Mucosa of descending colon (tissue), 3 donors: ENCODE results near the gene STK32A. TPM values are rescaled to one million over a fixed set of nuclear protein-coding genes. Genes with fewer than 3 reads are reported as not detected.

Experiments
- ATAC-seq: fragments of 200-7000 bp; cut with Tn5 transposase; one replicate; pipeline ENCODE4 v1.9.1; 2020; ENCODE audit warnings: mild to moderate bottlenecking, moderate library complexity
- DNase-seq, 3 donors: peaks; one replicate each; pipeline ENCODE4 v3.0.0-alpha.2; 2020
- H3K36me3 ChIP-seq: fragments of 200-600 bp; one replicate; pipeline ENCODE4 v1.8.0; 2021; ENCODE audit warnings: low read depth, mild to moderate bottlenecking
- H3K4me1 ChIP-seq: fragments of 200-600 bp; one replicate; pipeline ENCODE4 v1.8.0; 2021; ENCODE audit warnings: low read depth, mild to moderate bottlenecking
- H3K4me3 ChIP-seq: fragments of 200-600 bp; one replicate; pipeline ENCODE4 v1.8.0; 2021; ENCODE audit warnings: mild to moderate bottlenecking
- H3K9me3 ChIP-seq: fragments of 200-600 bp; one replicate; pipeline ENCODE4 v1.8.0; 2021; ENCODE audit warnings: mild to moderate bottlenecking
- CTCF ChIP-seq: fragments of 200-600 bp; IDR thresholded peaks from one replicate; pipeline ENCODE4 v1.8.0; 2022; ENCODE audit warnings: antibody characterized with exemption, mild to moderate bottlenecking
- intact Hi-C, 2 donors: fragments of 100-400 bp; cut with DNase I in 1 of 2; cut with micrococcal nuclease in 1 of 2; formaldehyde crosslinking; loops; one replicate each; pipeline versions ENCODE4 v1.11.0 to v1.11.1; 2022; cut with DNase I, micrococcal nuclease
- total RNA-seq, 3 donors: library from RNA; stranded (reverse); fragmentation: NEBNext Ultra II Directional in 2 of 3; extraction: Animal tissue kit (Norgen Biotek cat#: 25700) in 2 of 3; gene quantifications; one replicate each; pipeline versions ENCODE4 v1.2.1 to v1.2.4, GENCODE V29; 2021 to 2023
- donor health status: DM: no; HTN: no; CAD: no; lungs with moderate emphysema.
- donor health status: DM: no; HTN: no; CAD: no.
- donor health status: DM: no; HTN: yes; CAD: no.

The STK32A gene
- total RNA-seq, 3 donors from 2014 or later: 0.43 to 4.0 (median 0.65) TPM

GRCh38 chr5:147317978-147318684, 83.3 kb downstream of the STK32A start:
- TF ChIP-seq CTCF: no peak
- Histone ChIP-seq H3K9me3 (no peaks in the 10 kb centered on the region), H3K4me3 (no peak overlapping the region), H3K4me1 (no peaks in the 10 kb centered on the region), H3K36me3 (no peaks in the 10 kb centered on the region)
- intact Hi-C loops: no loop called here
- ATAC-seq (peak; percentile 91), DNase-seq (peak in 1 of 3 donors; percentile 40)

GRCh38 chr5:147321569-147321968, 86.7 kb downstream of the STK32A start:
- H3K4me1 ChIP-seq: no peaks in the 10 kb centered on the region
- no peak overlapping the region for H3K4me3 ChIP-seq
- no peak for ATAC-seq
- H3K9me3 ChIP-seq: no peaks in the 10 kb centered on the region
- DNase-seq: no peak
- intact Hi-C loops: no loop called here
- no peaks in the 10 kb centered on the region for H3K36me3 ChIP-seq
- no peak for TF ChIP-seq CTCF

GRCh38 chr5:147327421-147327820, 92.6 kb downstream of the STK32A start:
- no peaks in the 10 kb centered on the region for H3K36me3 ChIP-seq
- no peak overlapping the region for H3K4me3 ChIP-seq
- intact Hi-C loops: no loop called here
- ATAC-seq (no peak), DNase-seq (no peak)
- no peaks in the 10 kb centered on the region for H3K9me3 ChIP-seq
- TF ChIP-seq CTCF: no peak
- H3K4me1 ChIP-seq: no peaks in the 10 kb centered on the region

GRCh38 chr5:147327905-147328304, 93.1 kb downstream of the STK32A start:
- Histone ChIP-seq H3K4me1 (no peaks in the 10 kb centered on the region), H3K4me3 (no peak overlapping the region), H3K36me3 (no peaks in the 10 kb centered on the region), H3K9me3 (no peaks in the 10 kb centered on the region)
- intact Hi-C loops: no loop called here
- DNase-seq (no peak), ATAC-seq (no peak)
- TF ChIP-seq CTCF: no peak

DNA sequence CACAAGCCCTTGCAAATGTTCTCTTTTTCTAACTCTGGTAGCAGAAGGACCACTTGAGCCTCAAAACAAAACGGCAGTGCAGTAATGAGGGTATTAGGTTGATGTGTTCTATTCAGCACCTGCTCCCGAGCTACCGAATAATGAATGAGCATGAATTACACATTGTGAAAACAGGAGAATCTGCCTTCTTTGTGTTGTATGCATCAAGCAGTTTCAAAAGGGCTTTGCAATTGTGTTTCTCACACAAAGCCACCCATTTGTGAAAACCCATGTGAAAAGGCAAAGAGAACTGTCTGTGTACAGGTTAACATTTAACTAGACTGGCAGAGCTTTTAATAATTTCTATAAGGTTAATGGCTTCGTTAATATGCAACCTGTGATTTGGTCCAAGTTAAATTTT, 97.8 kb downstream of the STK32A start:
- DNase-seq (no peak), ATAC-seq (no peak)
- intact Hi-C loops: no loop called here
- no peak overlapping the region for H3K4me3 ChIP-seq
- no peaks in the 10 kb centered on the region for H3K4me1 ChIP-seq
- TF ChIP-seq CTCF: no peak
- H3K36me3 ChIP-seq: no peaks in the 10 kb centered on the region
- no peaks in the 10 kb centered on the region for H3K9me3 ChIP-seq

GRCh38 chr5:147336876-147337275, 102.0 kb downstream of the STK32A start:
- Histone ChIP-seq H3K9me3 (no peaks in the 10 kb centered on the region), H3K4me3 (no peak overlapping the region), H3K4me1 (no peaks in the 10 kb centered on the region), H3K36me3 (no peaks in the 10 kb centered on the region)
- ATAC-seq (no peak), DNase-seq (no peak)
- no peak for TF ChIP-seq CTCF
- intact Hi-C loops: no loop called here
